PC-3 (cell line): Measurements from ENCODE around the gene FANCD2. TPM values are rescaled to one million over a fixed set of nuclear protein-coding genes. Genes with fewer than 3 reads are reported as not detected.
"Not testable (repeated sequence)": the region's sequence is repeated elsewhere in the genome, so short reads cannot be mapped to it uniquely, and the experiment has no call there.

Source experiments
- ATAC-seq: fragments of 200-7000 bp; cut with Tn5 transposase; 2 replicates; pipeline ENCODE4 v1.9.1; 2020; ENCODE audit warnings: mild to moderate bottlenecking, moderate library complexity
- BruUV-seq: library from RNA; stranded (reverse); fragments of 400-500 nt; replicated peaks from 2 replicates; lab custom pipeline; 2021; lab: Mats Ljungman, UMichigan
- CTCF ChIA-PET: fragments of 300-600 bp; sonication (Branson Sonifier 250); formaldehyde crosslinking; loops from one replicate; lab custom pipeline; 2022; ENCODE audit warnings: antibody characterized with exemption; lab: Charles Lee
- POLR2A ChIA-PET: fragments of 300-600 bp; sonication (Branson Sonifier 250); formaldehyde crosslinking; loops from one replicate; lab custom pipeline; 2022; ENCODE audit warnings: antibody characterized with exemption; ENCODE audit not compliant: unreplicated experiment; lab: Charles Lee
- DNase-seq: peaks from one replicate; pipeline ENCODE4 v3.0.0-alpha.2; 2015
- H2AFZ ChIP-seq: fragments of 300-600 bp; sonication (generic); 2 replicates; pipeline ENCODE4 v1.6.0; 2016; ENCODE audit warnings: antibody characterized with exemption, low read length
- H3F3A ChIP-seq: fragments of 300-600 bp; sonication (generic); one replicate; pipeline ENCODE4 v1.6.0; 2017; ENCODE audit warnings: antibody characterized with exemption, low read length, control low read depth, mild to moderate bottlenecking; ENCODE audit not compliant: unreplicated experiment
- H3K27ac ChIP-seq: fragments of 300-600 bp; sonication (generic); 2 replicates; pipeline ENCODE4 v1.5.1; 2016; ENCODE audit warnings: mild to moderate bottlenecking, low read length
- H3K27me3 ChIP-seq: fragments of 300-600 bp; sonication (generic); 2 replicates; pipeline ENCODE4 v1.6.1; 2016; ENCODE audit warnings: low read length, mixed read lengths
- H3K36me3 ChIP-seq: fragments of 300-600 bp; sonication (generic); 2 replicates; pipeline ENCODE4 v1.6.1; 2016; ENCODE audit warnings: low read depth, mixed run types, low read length, mixed read lengths
- H3K4me1 ChIP-seq: fragments of 300-600 bp; sonication (generic); 2 replicates; pipeline ENCODE4 v1.5.1; 2016; ENCODE audit warnings: low read length; ENCODE audit not compliant: insufficient read depth
- H3K4me2 ChIP-seq: fragments of 300-600 bp; sonication (generic); 2 replicates; pipeline ENCODE4 v1.6.0; 2016; ENCODE audit warnings: low read length
- H3K4me3 ChIP-seq: fragments of 300-600 bp; sonication (generic); 2 replicates; pipeline ENCODE4 v1.5.1; 2016; ENCODE audit warnings: mild to moderate bottlenecking, low read length, mixed read lengths
- H3K79me2 ChIP-seq: fragments of 300-600 bp; sonication (generic); 2 replicates; pipeline ENCODE4 v1.6.1; 2017; ENCODE audit warnings: low read length, mixed read lengths
- H3K9ac ChIP-seq: fragments of 300-600 bp; sonication (generic); 2 replicates; pipeline ENCODE4 v1.6.0; 2016; ENCODE audit warnings: mild to moderate bottlenecking, low read length
- H3K9me2 ChIP-seq: fragments of 300-600 bp; sonication (generic); replicated peaks from 2 replicates; pipeline ENCODE4 v1.6.1; 2016; ENCODE audit warnings: mixed run types, low read length, mixed read lengths
- H3K9me3 ChIP-seq: fragments of 300-600 bp; sonication (generic); 2 replicates; pipeline ENCODE4 v1.6.1; 2016; ENCODE audit warnings: low read length, mixed read lengths
- H4K20me1 ChIP-seq: fragments of 300-600 bp; sonication (generic); 2 replicates; pipeline ENCODE4 v1.6.1; 2016; ENCODE audit warnings: low read length, mixed read lengths
- EZH2 ChIP-seq: fragments of 300-600 bp; sonication (generic); IDR thresholded peaks from one replicate; pipeline ENCODE4 v1.6.1; 2017; ENCODE audit warnings: antibody characterized with exemption, mild to moderate bottlenecking, low read length; ENCODE audit not compliant: unreplicated experiment
- EZH2phosphoT487 ChIP-seq: fragments of 300-600 bp; sonication (generic); IDR thresholded peaks from 2 replicates; pipeline ENCODE4 v1.6.1; 2018; ENCODE audit warnings: mild to moderate bottlenecking, antibody characterized with exemption, low read length, borderline replicate concordance
- intact Hi-C: fragments of 100-400 bp; cut with micrococcal nuclease; formaldehyde crosslinking; loops from 2 replicates; pipeline ENCODE4 v1.9.0; 2023
- total RNA-seq: library from RNA; depleted of rRNA; stranded (reverse); fragments of >200 nt; gene quantifications from 2 replicates; pipeline ENCODE4 v1.2.3, GENCODE V29; 2014
- TF ChIP-seq, protein P1 (sequence below): fragments of 300-600 bp; sonication (generic); conservative IDR thresholded peaks from 2 replicates; pipeline ENCODE4 v1.5.1; 2017; ENCODE audit warnings: antibody characterized with exemption, low read depth, mild to moderate bottlenecking, low read length

Gene FANCD2
- total RNA-seq, 1 experiment from 2014 or later, result 67.9 TPM

DNA sequence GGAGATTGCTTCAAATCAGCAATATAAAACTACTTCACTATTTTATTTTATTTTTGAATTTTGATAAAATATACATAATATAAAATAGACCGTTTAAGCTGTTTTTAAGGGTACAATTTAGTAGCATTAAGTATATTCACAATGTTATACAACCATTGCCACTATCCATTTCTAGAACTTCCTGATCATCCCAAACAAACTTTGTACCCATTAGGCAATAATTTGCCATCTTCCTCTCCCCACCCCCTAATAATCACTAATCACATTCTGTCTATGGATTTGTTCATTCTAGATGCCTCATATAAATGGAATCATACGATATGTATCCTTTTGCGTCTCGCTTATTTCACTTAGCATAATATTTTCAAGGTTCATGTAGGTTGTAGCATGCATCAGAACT, 28.9 kb downstream of the FANCD2 start:
- no peak for DNase-seq
- Histone ChIP-seq H3K27me3 (no peaks in the 10 kb centered on the region), H3K36me3 (peaks cover 9% of the 10 kb centered on the region; the same call in 1 of the 2 replicates), H3K9ac (no peak overlapping the region), H4K20me1 (no peaks in the 10 kb centered on the region), H3K79me2 (no peaks in the 10 kb centered on the region), H3K27ac (no peak overlapping the region), H2AFZ (no peak overlapping the region), H3K4me2 (no peak overlapping the region), H3K9me3 (no peaks in the 10 kb centered on the region), H3K9me2 (no peaks in the 10 kb centered on the region), H3F3A (no peaks in the 10 kb centered on the region), H3K4me3 (no peak overlapping the region), H3K4me1 (no peaks in the 10 kb centered on the region)
- ATAC-seq, result no peak
- CTCF ChIA-PET, result no interaction called here
- TF ChIP-seq EZH2phosphoT487, result no peak
- TF ChIP-seq, protein P1, sequence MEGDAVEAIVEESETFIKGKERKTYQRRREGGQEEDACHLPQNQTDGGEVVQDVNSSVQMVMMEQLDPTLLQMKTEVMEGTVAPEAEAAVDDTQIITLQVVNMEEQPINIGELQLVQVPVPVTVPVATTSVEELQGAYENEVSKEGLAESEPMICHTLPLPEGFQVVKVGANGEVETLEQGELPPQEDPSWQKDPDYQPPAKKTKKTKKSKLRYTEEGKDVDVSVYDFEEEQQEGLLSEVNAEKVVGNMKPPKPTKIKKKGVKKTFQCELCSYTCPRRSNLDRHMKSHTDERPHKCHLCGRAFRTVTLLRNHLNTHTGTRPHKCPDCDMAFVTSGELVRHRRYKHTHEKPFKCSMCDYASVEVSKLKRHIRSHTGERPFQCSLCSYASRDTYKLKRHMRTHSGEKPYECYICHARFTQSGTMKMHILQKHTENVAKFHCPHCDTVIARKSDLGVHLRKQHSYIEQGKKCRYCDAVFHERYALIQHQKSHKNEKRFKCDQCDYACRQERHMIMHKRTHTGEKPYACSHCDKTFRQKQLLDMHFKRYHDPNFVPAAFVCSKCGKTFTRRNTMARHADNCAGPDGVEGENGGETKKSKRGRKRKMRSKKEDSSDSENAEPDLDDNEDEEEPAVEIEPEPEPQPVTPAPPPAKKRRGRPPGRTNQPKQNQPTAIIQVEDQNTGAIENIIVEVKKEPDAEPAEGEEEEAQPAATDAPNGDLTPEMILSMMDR, result no peak
- no peak for TF ChIP-seq EZH2
- intact Hi-C loops, result no loop called here
- POLR2A ChIA-PET, result interaction anchor here (0.6 kb wide), 1 partner anchor 80 kb away, joined by 3 read pairs; no protein-coding TSS in a partner anchor
- BruUV-seq, result no TSS peak

DNA sequence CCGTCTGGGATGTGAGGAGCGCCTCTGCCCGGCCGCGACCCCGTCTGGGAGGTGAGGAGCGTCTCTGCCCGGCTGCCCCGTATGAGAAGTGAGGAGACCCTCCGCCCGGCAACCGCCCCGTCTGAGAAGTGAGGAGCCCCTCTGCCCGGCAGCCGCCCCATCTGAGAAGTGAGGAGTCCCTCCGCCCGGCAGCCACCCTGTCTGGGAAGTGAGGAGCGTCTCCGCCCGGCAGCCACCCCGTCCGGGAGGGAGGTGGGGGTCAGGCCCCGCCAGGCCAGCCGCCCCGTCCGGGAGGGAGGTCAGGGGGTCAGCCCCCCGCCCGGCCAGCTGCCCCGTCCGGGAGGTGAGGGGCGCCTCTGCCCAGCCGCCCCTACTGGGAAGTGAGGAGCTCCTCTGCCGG, 43.8 kb downstream of the FANCD2 start:
- H3K4me1 ChIP-seq, H3F3A ChIP-seq, H2AFZ ChIP-seq, H3K27ac ChIP-seq, POLR2A ChIA-PET, intact Hi-C loops, H3K4me2 ChIP-seq, ATAC-seq, H4K20me1 ChIP-seq, H3K79me2 ChIP-seq, H3K4me3 ChIP-seq, H3K9me2 ChIP-seq, CTCF ChIA-PET, H3K9me3 ChIP-seq, DNase-seq, H3K9ac ChIP-seq, BruUV-seq, H3K27me3 ChIP-seq: not testable (repeated sequence)
- H3K36me3 ChIP-seq, result peaks cover 36% of the 10 kb centered on the region

DNA sequence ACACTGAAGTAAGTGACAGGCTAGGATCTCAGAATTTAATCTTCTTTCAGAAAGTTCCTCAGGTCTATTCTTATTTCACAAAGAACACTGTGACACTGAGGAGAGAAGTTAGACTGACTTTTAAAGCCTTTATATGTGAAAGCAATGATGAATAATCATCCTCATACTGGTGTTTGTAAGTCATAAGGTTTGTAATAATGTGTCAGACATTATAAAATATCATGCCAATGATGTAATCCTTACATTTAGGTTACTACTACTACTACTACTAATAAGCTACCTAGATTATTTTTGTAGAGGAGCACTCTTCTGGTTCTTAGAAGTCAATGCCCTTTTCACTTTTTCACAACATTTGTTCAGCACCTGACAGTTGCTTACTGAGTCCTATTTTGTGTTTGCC, 48.4 kb downstream of the FANCD2 start:
- intact Hi-C loops, result no loop called here
- Histone ChIP-seq H3K27ac (no peak overlapping the region), H3F3A (no peaks in the 10 kb centered on the region), H3K9ac (no peak overlapping the region), H3K4me3 (no peak overlapping the region), H2AFZ (no peak overlapping the region), H3K9me2 (no peaks in the 10 kb centered on the region), H3K36me3 (peaks cover 22% of the 10 kb centered on the region; the same call in 1 of the 2 replicates), H3K79me2 (no peaks in the 10 kb centered on the region), H3K9me3 (no peaks in the 10 kb centered on the region), H3K27me3 (no peaks in the 10 kb centered on the region), H3K4me1 (no peaks in the 10 kb centered on the region), H4K20me1 (no peaks in the 10 kb centered on the region), H3K4me2 (no peak overlapping the region)
- ChIA-PET CTCF (no interaction called here), POLR2A (no interaction called here)
- ATAC-seq (peak; percentile 54), DNase-seq (no peak)
- TF ChIP-seq, protein P1, result no peak
- TF ChIP-seq EZH2phosphoT487, result no peak
- no peak for TF ChIP-seq EZH2
- BruUV-seq, result no TSS peak
